HG02840 (cell line): Measurements from ENCODE around the gene PDHX.

Experiments used
- ATAC-seq: cut with Tn5 transposase; IDR thresholded peaks from one replicate; pipeline ENCODE4 v1.9.1; 2021; ENCODE audit warnings: mild to moderate bottlenecking, moderate library complexity, moderate number of reproducible peaks; ENCODE audit not compliant: unreplicated experiment, low FRiP score

The PDHX gene

DNA sequence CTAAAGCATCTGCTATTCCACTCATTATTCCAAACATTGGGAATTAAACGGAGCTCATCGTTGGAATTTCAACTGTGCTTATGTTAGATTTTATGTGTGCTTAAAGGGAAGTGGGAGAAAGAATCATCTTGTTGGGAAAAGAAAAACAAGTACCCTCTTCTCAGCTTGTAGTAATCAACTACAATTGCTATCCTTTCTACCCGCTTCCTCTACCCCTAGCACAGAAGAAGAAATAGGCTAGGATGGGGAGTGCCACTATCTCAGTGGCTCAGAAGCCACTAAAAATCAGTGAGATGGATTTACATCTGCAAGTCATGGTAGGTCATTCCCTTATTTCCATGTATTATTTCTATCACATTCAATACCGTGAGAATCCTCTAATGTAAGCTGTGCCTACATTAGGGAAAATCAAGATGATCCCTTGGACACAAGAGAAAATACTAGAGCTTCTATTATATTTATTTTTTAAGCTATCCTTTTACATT, 124.7 kb downstream of the PDHX start:
- ATAC-seq = no peak

DNA sequence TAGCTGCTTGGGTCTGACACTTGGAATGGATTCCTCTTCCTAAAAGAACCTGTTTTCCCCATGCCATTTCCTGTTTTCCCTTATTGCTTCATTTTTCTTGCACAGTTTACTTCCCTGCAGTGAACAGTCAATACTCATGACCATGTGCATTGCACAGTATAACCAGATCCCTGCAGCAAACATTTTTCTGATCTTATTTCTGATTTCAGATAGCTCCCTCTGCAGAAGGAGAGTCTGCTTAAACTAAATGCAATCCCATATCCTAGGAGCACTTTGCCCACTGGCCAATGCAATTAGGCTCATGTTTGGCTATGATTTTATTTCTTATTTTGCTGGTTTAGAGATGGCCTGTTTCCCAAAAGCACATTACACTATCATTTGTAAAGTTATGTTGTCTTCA, 125.8 kb downstream of the PDHX start:
- no peak for ATAC-seq

DNA sequence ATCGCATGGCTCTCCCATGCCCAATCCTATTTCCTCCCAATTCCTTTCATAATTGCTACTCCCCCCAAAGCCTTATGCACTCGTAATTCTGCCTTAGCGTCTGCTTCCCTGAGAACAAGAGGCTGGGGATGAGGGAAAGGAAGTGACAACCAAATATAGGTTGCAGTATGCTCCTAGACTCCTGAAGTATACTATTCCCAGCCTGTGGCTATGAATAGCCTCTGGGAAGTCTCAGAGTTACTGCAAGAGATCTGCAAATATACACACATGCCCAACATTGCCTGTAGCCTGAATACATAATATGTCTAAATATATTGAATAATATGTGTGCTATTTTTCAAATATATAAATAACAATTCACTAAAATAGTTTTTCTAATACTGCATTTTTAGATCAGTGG, 126.5 kb downstream of the PDHX start:
- ATAC-seq = no peak

DNA sequence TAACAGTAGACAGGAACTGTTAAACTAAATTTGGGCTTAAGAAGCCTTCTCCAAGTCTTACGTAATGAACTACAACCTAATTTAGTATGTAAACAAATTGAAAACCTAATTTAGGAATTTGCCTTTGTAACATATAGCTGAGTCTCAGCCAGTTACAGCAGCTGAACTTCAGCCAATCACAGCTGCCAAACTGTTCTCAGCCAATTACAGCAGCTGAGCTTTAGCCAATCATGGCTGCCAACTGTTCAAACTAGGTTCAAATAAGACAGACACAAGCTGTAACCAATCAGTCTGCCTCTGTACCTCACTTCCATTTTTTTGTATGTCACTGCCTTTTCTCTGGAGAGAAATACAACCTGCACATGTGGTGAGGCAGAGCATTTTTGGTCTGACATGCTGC, 127.5 kb downstream of the PDHX start:
- no peak for ATAC-seq

DNA sequence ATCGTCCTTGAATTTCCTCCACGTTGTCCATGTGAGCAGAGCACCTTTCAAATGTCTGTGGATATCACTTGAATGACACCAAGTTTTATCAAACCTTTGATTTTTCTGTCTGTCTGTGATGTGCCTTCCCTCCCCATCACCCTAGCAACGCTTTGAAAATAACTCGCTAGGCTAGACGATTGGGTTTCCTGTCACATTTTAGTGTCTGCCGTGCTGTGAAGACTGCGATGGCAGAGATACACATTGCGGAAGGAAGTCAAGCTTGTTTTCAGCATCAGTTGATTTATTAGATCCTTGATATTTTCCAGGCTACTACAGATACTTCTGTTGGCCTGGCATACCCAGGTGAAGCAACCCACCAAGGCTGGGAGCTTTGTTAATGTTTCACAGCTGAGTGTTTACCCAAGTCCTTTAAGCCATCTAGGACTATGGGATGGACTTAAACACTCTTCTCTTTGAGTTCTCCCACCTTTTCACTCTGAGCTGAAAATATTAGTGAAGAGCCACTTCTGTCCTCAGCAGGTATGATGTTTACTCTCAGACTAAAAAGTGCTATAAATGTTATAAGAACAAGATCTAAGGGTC, 128.9 kb downstream of the PDHX start:
- ATAC-seq = no peak
